Endothelial cell (in vitro differentiated cells): ENCODE data around the gene PSME4. TPM values are rescaled to one million over a fixed set of nuclear protein-coding genes. Genes with fewer than 3 reads are reported as not detected.

Experiments used
- DNase-seq: peaks from one replicate; pipeline ENCODE4 v3.0.0; 2021; ENCODE audit warnings: low spot score
- H3K27ac Mint-ChIP-seq: one replicate; pipeline ENCODE4 v1.8.0; 2021; ENCODE audit warnings: mixed read lengths, inconsistent platforms; ENCODE audit not compliant: unreplicated experiment
- H3K27me3 Mint-ChIP-seq: one replicate; pipeline ENCODE4 v1.8.0; 2021; ENCODE audit warnings: mild to moderate bottlenecking, moderate library complexity, mixed read lengths, inconsistent platforms; ENCODE audit not compliant: unreplicated experiment
- H3K36me3 Mint-ChIP-seq: one replicate; pipeline ENCODE4 v1.8.0; 2021; ENCODE audit warnings: mild to moderate bottlenecking, low read depth, mixed read lengths, inconsistent platforms; ENCODE audit not compliant: unreplicated experiment
- H3K4me1 Mint-ChIP-seq: one replicate; pipeline ENCODE4 v1.8.0; 2021; ENCODE audit warnings: mild to moderate bottlenecking, mixed read lengths, inconsistent platforms; ENCODE audit not compliant: unreplicated experiment
- H3K4me3 Mint-ChIP-seq: one replicate; pipeline ENCODE4 v1.8.0; 2021; ENCODE audit warnings: mild to moderate bottlenecking, mixed read lengths, inconsistent platforms; ENCODE audit not compliant: unreplicated experiment
- H3K9me3 Mint-ChIP-seq: one replicate; pipeline ENCODE4 v1.8.0; 2021; ENCODE audit warnings: mixed read lengths, inconsistent platforms; ENCODE audit not compliant: unreplicated experiment
- total RNA-seq: library from RNA; stranded (reverse); fragmentation: NEBNext Ultra II Directional; extraction: Animal tissue kit (Norgen Biotek cat#: 25700); gene quantifications from one replicate; pipeline ENCODE4 v1.2.1, GENCODE V29; 2021; ENCODE audit not compliant: unreplicated experiment
- TF ChIP-seq, protein P1 (sequence below): fragments of 200-600 bp; sonication (generic); IDR thresholded peaks from one replicate; pipeline ENCODE4 v1.5.0; 2021; ENCODE audit warnings: antibody characterized with exemption; ENCODE audit not compliant: unreplicated experiment

PSME4 gene
- total RNA-seq, 1 donor from 2014 or later: 106 TPM

DNA sequence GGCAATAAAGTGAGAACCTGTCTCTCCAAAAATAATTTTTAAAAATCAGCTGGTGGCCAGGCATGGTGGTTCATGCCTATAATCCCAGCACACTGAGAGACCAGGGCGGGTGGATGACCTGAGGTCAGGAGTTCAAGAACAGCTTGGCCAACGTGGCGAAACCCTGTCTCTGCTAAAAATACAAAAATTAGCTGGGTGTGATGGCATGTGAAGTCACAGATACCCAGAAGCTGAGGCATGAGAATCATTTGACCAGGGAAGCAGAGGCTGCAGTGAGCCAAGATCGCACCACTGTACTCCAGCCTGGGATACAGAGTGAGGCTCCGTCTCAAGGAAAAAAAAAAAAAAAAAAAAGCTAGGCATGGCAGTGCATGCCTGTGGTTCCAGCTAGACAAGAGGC is 103.6 kb downstream of the PSME4 start:
- H3K36me3 Mint-ChIP-seq: peaks cover 19% of the 10 kb centered on the region
- no peak overlapping the region for H3K27ac Mint-ChIP-seq
- H3K4me3 Mint-ChIP-seq: no peak overlapping the region
- H3K4me1 Mint-ChIP-seq: no peaks in the 10 kb centered on the region
- TF ChIP-seq, protein P1, sequence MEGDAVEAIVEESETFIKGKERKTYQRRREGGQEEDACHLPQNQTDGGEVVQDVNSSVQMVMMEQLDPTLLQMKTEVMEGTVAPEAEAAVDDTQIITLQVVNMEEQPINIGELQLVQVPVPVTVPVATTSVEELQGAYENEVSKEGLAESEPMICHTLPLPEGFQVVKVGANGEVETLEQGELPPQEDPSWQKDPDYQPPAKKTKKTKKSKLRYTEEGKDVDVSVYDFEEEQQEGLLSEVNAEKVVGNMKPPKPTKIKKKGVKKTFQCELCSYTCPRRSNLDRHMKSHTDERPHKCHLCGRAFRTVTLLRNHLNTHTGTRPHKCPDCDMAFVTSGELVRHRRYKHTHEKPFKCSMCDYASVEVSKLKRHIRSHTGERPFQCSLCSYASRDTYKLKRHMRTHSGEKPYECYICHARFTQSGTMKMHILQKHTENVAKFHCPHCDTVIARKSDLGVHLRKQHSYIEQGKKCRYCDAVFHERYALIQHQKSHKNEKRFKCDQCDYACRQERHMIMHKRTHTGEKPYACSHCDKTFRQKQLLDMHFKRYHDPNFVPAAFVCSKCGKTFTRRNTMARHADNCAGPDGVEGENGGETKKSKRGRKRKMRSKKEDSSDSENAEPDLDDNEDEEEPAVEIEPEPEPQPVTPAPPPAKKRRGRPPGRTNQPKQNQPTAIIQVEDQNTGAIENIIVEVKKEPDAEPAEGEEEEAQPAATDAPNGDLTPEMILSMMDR: no peak
- no peak for DNase-seq
- no peaks in the 10 kb centered on the region for H3K27me3 Mint-ChIP-seq
- H3K9me3 Mint-ChIP-seq: no peaks in the 10 kb centered on the region

DNA sequence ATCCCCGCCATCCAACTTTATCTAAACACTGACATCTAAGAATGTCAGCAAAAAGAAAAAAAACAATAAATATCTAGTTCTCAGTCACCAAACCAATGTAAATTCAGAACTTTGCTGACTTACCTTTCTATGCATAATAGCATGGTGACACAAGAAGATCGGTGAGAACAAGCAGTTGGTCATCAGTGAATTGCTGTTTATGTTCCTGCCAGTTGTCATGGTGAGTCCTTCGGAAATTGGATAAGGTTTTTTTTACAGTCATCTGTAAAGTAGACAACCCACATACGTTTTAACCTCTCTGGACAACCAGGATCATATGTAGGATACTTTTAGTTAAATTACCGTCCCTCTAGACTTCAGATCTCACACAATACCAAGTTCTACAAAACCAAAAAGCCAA is 104.8 kb downstream of the PSME4 start:
- Mint-ChIP-seq H3K9me3 (no peaks in the 10 kb centered on the region), H3K27ac (no peak overlapping the region), H3K4me1 (peaks cover 1% of the 10 kb centered on the region), H3K27me3 (no peaks in the 10 kb centered on the region), H3K36me3 (peaks cover 22% of the 10 kb centered on the region), H3K4me3 (no peak overlapping the region)
- no peak for DNase-seq
- TF ChIP-seq, protein P1: no peak

DNA sequence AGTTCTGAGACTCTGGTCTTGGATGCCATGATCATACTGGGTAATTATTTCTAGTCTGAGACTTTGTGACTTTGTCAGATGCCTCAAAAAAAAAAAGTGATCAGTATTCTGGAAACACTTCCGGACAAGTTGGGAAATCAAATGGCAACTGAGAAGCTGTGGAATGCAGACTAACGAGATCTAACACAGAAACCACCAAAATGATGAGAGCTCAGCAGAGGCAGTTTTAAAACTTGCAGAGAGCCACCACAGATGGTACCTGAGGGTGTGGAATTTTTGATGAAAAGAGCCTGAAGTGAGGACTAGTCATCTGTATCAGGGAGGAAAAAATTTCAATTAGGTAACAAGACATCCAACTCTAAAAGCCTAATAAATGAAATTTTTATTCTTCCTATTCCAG is 105.5 kb downstream of the PSME4 start:
- no peak overlapping the region for H3K27ac Mint-ChIP-seq
- H3K36me3 Mint-ChIP-seq: peaks cover 22% of the 10 kb centered on the region
- TF ChIP-seq, protein P1: no peak
- H3K4me3 Mint-ChIP-seq: no peak overlapping the region
- peaks cover 8% of the 10 kb centered on the region for H3K4me1 Mint-ChIP-seq
- no peaks in the 10 kb centered on the region for H3K27me3 Mint-ChIP-seq
- no peaks in the 10 kb centered on the region for H3K9me3 Mint-ChIP-seq
- no peak for DNase-seq

DNA sequence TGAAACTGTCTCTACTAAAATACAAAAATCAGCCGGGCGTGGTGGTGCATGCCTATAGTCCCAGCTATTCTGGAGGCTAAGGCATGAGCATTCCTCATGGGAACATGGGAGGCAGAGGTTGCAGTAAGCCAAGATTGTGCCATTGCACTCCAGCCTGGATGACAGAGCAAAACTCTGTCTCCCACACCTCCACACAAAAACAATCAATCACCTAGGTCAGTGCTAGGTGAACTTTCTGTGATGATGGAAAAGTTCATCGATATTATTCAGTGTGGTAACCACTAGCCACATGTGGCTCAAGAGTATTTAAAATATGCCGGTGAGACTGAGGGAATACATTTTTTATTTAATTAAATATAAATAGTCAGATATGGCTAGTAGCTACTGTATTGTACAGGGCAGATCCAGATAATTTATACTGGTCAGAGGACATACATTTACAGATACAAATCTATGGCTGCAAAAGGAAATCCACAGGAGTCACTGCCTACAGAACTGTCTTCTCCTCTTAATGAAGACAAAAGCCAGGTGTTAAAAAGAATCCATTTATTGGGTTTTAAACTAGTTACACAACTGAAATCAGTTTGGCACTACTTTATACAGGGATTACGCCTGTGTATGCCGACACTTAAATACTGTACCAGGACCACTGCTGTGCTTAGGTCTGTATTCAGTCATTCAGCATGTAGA is 107.1 kb downstream of the PSME4 start:
- H3K36me3 Mint-ChIP-seq: peaks cover 25% of the 10 kb centered on the region
- peaks cover 1% of the 10 kb centered on the region for H3K27me3 Mint-ChIP-seq
- peaks cover 16% of the 10 kb centered on the region for H3K4me1 Mint-ChIP-seq
- no peak overlapping the region for H3K27ac Mint-ChIP-seq
- no peak overlapping the region for H3K4me3 Mint-ChIP-seq
- DNase-seq: no peak
- no peaks in the 10 kb centered on the region for H3K9me3 Mint-ChIP-seq
- TF ChIP-seq, protein P1: no peak

DNA sequence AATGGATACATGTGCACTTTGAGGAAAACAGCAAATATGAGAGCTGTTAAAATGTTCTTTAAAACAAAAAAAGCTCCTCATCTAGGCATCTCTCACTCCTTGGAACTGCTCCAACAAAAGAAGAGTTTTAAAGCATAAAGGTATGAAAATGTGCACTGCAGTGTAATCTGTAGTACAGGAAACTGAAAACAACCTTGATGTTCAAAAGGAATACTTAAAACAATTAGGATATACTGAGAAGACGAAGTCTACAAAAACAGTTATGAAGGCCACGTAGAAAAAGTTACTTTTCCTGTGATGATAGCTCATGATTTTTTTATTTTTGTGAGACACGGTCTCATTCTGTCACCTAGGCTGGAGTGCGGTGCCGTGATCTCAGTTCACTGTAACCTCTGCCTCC is 109.0 kb downstream of the PSME4 start:
- H3K36me3 Mint-ChIP-seq: peaks cover 30% of the 10 kb centered on the region
- no peaks in the 10 kb centered on the region for H3K9me3 Mint-ChIP-seq
- peaks cover 28% of the 10 kb centered on the region for H3K4me1 Mint-ChIP-seq
- H3K4me3 Mint-ChIP-seq: no peak overlapping the region
- TF ChIP-seq, protein P1: no peak
- peaks cover 6% of the 10 kb centered on the region for H3K27me3 Mint-ChIP-seq
- DNase-seq: no peak
- no peak overlapping the region for H3K27ac Mint-ChIP-seq
